K562 (cell line): ENCODE data around the gene DEGS1. TPM values are rescaled to one million over a fixed set of nuclear protein-coding genes. Genes with fewer than 3 reads are reported as not detected.

Experiments
- ATAC-seq: fragments of 200-7000 bp; cut with Tn5 transposase; 3 replicates; pipeline ENCODE4 v1.9.1; 2020; ENCODE audit warnings: moderate library complexity
- BruUV-seq: library from RNA; stranded (reverse); fragments of 400-500 nt; replicated peaks from 2 replicates; lab custom pipeline; 2021; lab: Mats Ljungman, UMichigan
- CTCF ChIA-PET: fragments of 300-600 bp; formaldehyde crosslinking; extraction: SDS; loops from one replicate; lab custom pipeline; 2021; ENCODE audit warnings: low intra/inter-chr PET ratio; lab: Yijun Ruan, JAX
- POLR2A ChIA-PET: fragments of 300-600, 350-650 bp; sonication (Branson Sonifier 250); formaldehyde crosslinking; extraction: SDS; loops from one replicate; lab custom pipeline; 2021; ENCODE audit warnings: antibody characterized with exemption, inconsistent platforms; lab: Yijun Ruan, JAX
- DNase-seq, 4 experiments: peaks; one replicate each; pipeline versions ENCODE4 v3.0.0 to v3.0.0-alpha.2; 2011 to 2018; ENCODE audit warnings: low spot score in 3 of 4, mixed read lengths in 3 of 4; ENCODE audit errors: extremely low read depth in 1 of 4
- FAIRE-seq: peaks from 2 replicates; lab custom pipeline; 2011; peaks lifted over from hg19 to GRCh38; lab: Jason Lieb, UNC
- H2AFZ ChIP-seq: 2 replicates; pipeline ENCODE4 v1.6.0; 2011; ENCODE audit warnings: low read depth, low read length, control low read depth, inconsistent platforms
- H3K27ac ChIP-seq: fragments of 200-600 bp; 3 replicates; pipeline ENCODE4 v1.8.0; 2011; ENCODE audit warnings: low read depth, mild to moderate bottlenecking, control low read depth, inconsistent platforms, low read length, moderate library complexity, mixed read lengths; ENCODE audit errors: extremely low read depth
- H3K27me3 ChIP-seq, 2 experiments: fragments of 300-600 bp in 1 of 2; 2 replicates in 1 of 2; 3 replicates in 1 of 2; pipeline versions ENCODE4 v1.6.0 to v1.8.0; 2011; ENCODE audit warnings: inconsistent platforms in 2 of 2, low read length in 2 of 2, mild to moderate bottlenecking in 1 of 2, mixed read lengths in 1 of 2, moderate library complexity in 1 of 2; ENCODE audit not compliant: control insufficient read depth in 2 of 2, insufficient read depth in 2 of 2
- H3K36me3 ChIP-seq: fragments of 300-600 bp; 3 replicates; pipeline ENCODE4 v1.8.0; 2011; ENCODE audit warnings: mild to moderate bottlenecking, low read length, inconsistent platforms; ENCODE audit not compliant: control insufficient read depth, insufficient read depth
- H3K4me1 ChIP-seq, 2 experiments: fragments of 200-600 bp in 1 of 2; replicated peaks in 1 of 2; 2 replicates in 1 of 2; 3 replicates in 1 of 2; pipeline versions ENCODE4 v1.5.1 to v1.8.0; 2011; ENCODE audit warnings: inconsistent platforms in 2 of 2, low read length in 2 of 2, mild to moderate bottlenecking in 1 of 2, mixed read lengths in 1 of 2, moderate library complexity in 1 of 2; ENCODE audit not compliant: control insufficient read depth in 2 of 2, insufficient read depth in 2 of 2
- H3K4me2 ChIP-seq: 2 replicates; pipeline ENCODE4 v1.6.1; 2011; ENCODE audit warnings: low read length, control low read depth, inconsistent platforms, mixed read lengths; ENCODE audit not compliant: insufficient read depth
- H3K4me3 ChIP-seq: fragments of 200-600 bp; sonication (generic), shearing (Covaris generic); 2 replicates; pipeline ENCODE4 v1.5.1; 2016; ENCODE audit warnings: control low read depth, inconsistent platforms
- H3K79me2 ChIP-seq: fragments of 200-600 bp; 3 replicates; pipeline ENCODE4 v1.8.0; 2011; ENCODE audit warnings: low read length, inconsistent platforms; ENCODE audit not compliant: control insufficient read depth, insufficient read depth
- H3K9ac ChIP-seq, 2 experiments: 2 replicates each; pipeline versions ENCODE4 v1.6.0 to v1.6.1; 2011; ENCODE audit warnings: low read depth in 2 of 2, low read length in 2 of 2, control low read depth in 1 of 2, inconsistent platforms in 1 of 2, mild to moderate bottlenecking in 1 of 2, mixed read lengths in 1 of 2; ENCODE audit not compliant: insufficient read depth in 1 of 2
- H3K9me1 ChIP-seq: one replicate; pipeline ENCODE4 v1.6.0; 2011; ENCODE audit warnings: inconsistent platforms, mild to moderate bottlenecking, low read length, moderate library complexity; ENCODE audit not compliant: control insufficient read depth, insufficient read depth
- H3K9me3 ChIP-seq: replicated peaks from 2 replicates; pipeline ENCODE4 v1.5.1; 2011; ENCODE audit warnings: low read depth, low read length, inconsistent platforms; ENCODE audit not compliant: control insufficient read depth, insufficient read depth
- H4K20me1 ChIP-seq: replicated peaks from 2 replicates; pipeline ENCODE4 v1.6.1; 2011; ENCODE audit warnings: low read length, inconsistent platforms, mixed read lengths; ENCODE audit not compliant: control insufficient read depth, insufficient read depth
- ADNP ChIP-seq: fragments of 200-800 bp; sonication (Bioruptor generic); IDR thresholded peaks from 2 replicates; pipeline ENCODE4 v1.6.1; 2016; ENCODE audit warnings: missing genetic modification characterization, missing compliant biosample characterization
- ATF2 ChIP-seq: sonication (generic); formaldehyde crosslinking; IDR thresholded peaks from 2 replicates; pipeline ENCODE4 v1.8.1; 2022; ENCODE audit warnings: missing genetic modification reagents
- CC2D1A ChIP-seq: fragments of 450-650 bp; IDR thresholded peaks from 2 replicates; pipeline ENCODE4 v1.6.1; 2017; ENCODE audit warnings: mild to moderate bottlenecking
- E4F1 ChIP-seq: fragments of 250-450 bp; sonication (Bioruptor Pico); IDR thresholded peaks from 2 replicates; pipeline ENCODE4 v1.5.0; 2021; ENCODE audit warnings: mild to moderate bottlenecking, borderline replicate concordance
- ETS1 ChIP-seq: conservative IDR thresholded peaks from 2 replicates; pipeline ENCODE4 v1.6.1; 2011; ENCODE audit warnings: low read depth, mild to moderate bottlenecking, low read length; ENCODE audit not compliant: control insufficient read depth
- KDM1A ChIP-seq, 2 experiments: fragments of 450-650 bp; IDR thresholded peaks; 2 replicates each; pipeline ENCODE4 v1.6.1; 2016; ENCODE audit warnings: mild to moderate bottlenecking in 2 of 2
- MXD1 ChIP-seq: fragments of 250-450 bp; sonication (Bioruptor Pico); IDR thresholded peaks from 2 replicates; pipeline ENCODE4 v1.8.0; 2021; ENCODE audit warnings: borderline replicate concordance, mild to moderate bottlenecking, moderate library complexity; ENCODE audit not compliant: poor library complexity, severe bottlenecking
- MYNN ChIP-seq, 2 experiments: sonication (generic); formaldehyde crosslinking in 1 of 2; IDR thresholded peaks; 2 replicates each; pipeline versions ENCODE4 v1.5.0 to v1.6.1; 2016 to 2020; ENCODE audit warnings: antibody characterized with exemption in 1 of 2, missing genetic modification reagents in 1 of 2
- POLR2G ChIP-seq: fragments of 200-400 bp; formaldehyde crosslinking; IDR thresholded peaks from 2 replicates; pipeline ENCODE4 v1.6.1; 2017; ENCODE audit warnings: low read depth, mild to moderate bottlenecking, antibody characterized with exemption, low read length, moderate library complexity
- RBM25 ChIP-seq: fragments of 200-400 bp; formaldehyde crosslinking; IDR thresholded peaks from 2 replicates; pipeline ENCODE4 v1.6.1; 2018; ENCODE audit warnings: low read length, low read depth, moderate library complexity; ENCODE audit not compliant: severe bottlenecking
- ZNF146 ChIP-seq: IDR thresholded peaks from one replicate; pipeline ENCODE4 v1.6.1; 2018; ENCODE audit warnings: missing compliant biosample characterization; ENCODE audit not compliant: unreplicated experiment
- WGBS: fragments of 100-300 bp; shearing (Covaris generic); methylation state at CpG from one replicate; pipeline ENCODE4 v1.1.6; 2016; ENCODE audit warnings: low coverage, mixed read lengths; ENCODE audit not compliant: insufficient coverage; ENCODE audit errors: missing lambda C conversion rate; 5-methylcytosine and 5-hydroxymethylcytosine counted together
- in situ Hi-C: fragments of 300-500 bp; cut with MboI; formaldehyde crosslinking; loops from 4 replicates; pipeline ENCODE4 v1.15.0; 2018; ENCODE audit warnings: inconsistent platforms, mixed read lengths
- intact Hi-C: fragments of 100-400 bp; cut with micrococcal nuclease; formaldehyde crosslinking; loops from 2 replicates; pipeline ENCODE4 v1.14.2; 2022
- polyA plus RNA-seq, 8 experiments: library from polyadenylated mRNA; depleted of rRNA in 4 of 8; stranded (reverse) in 5 of 8; unstranded in 3 of 8; fragments of >200 nt; fragmentation: Nextera tagmentation in 2 of 8; fragmentation: Illumina TruSeq in 1 of 8; extraction: Ambion mirVana in 2 of 8; extraction: Trizol in 1 of 8; gene quantifications; 2 replicates each; pipeline versions ENCODE4 v1.2.1 to v1.2.3, GENCODE V29; 2011 to 2014; ENCODE audit warnings: inconsistent platforms in 1 of 8, missing spikeins in 1 of 8
- total RNA-seq, 7 experiments: library from RNA; depleted of rRNA in 6 of 7; stranded (reverse); fragments of >200 nt in 6 of 7; fragmentation: Illumina TruSeq in 2 of 7; extraction: Trizol in 2 of 7; gene quantifications; 2 replicates each; pipeline versions ENCODE4 v1.2.1 to v1.2.3, GENCODE V29; 2011 to 2021; ENCODE audit warnings: low replicate concordance in 1 of 7

DEGS1 gene
- total and polyA plus RNA-seq, 9 of the 15 experiments (the other 6 are each of a cell fraction or from before 2014, with no cell fraction given): 12.3 to 95.0 (median 38.8) TPM

- 0 out of 2 replicates have a peak, but pooled peaks have one; percentile 48 for TF ChIP-seq ETS1
Measured at GRCh38 chr1:224185208-224185607, 2.2 kb downstream of the DEGS1 start (continued).

GRCh38 chr1:224188286-224188685 lies 5.2 kb downstream of the DEGS1 start:
- peaks cover 9 to 22% of the 10 kb centered on the region in 2 experiments; a peak in 4 of 5 replicates for H3K4me1 ChIP-seq
- 0 out of 2 replicates have a peak, but pooled peaks cover 3% of the 10 kb centered on the region for H4K20me1 ChIP-seq
- ChIA-PET POLR2A (no interaction called here), CTCF (no interaction called here)
- intact Hi-C loops: no loop called here
- ATAC-seq (no peak), FAIRE-seq (no peak), DNase-seq (no peak)
- no peak overlapping the region for H3K4me2 ChIP-seq
- no peak overlapping the region for H3K4me3 ChIP-seq
- in situ Hi-C loops: no loop called here
- H2AFZ ChIP-seq: no peak overlapping the region
- no TSS peak for BruUV-seq
- no peaks in the 10 kb centered on the region for H3K27me3 ChIP-seq
- H3K27ac ChIP-seq: no peak overlapping the region
- no peak overlapping the region for H3K9ac ChIP-seq
- H3K36me3 ChIP-seq: peaks cover 58% of the 10 kb centered on the region
- no peaks in the 10 kb centered on the region; the same call in 1 of the 2 replicates for H3K9me3 ChIP-seq
- no peaks in the 10 kb centered on the region for H3K9me1 ChIP-seq
- TF ChIP-seq MXD1 (CRISPR knock-in tag): no peak
- TF ChIP-seq MYNN (IDR thresholded peaks at IDR 0.05): no peak
- TF ChIP-seq MYNN (CRISPR knock-in tag; IDR thresholded peaks at IDR 0.05): no peak
- TF ChIP-seq ATF2: no peak
- 0 out of 2 replicates have a peak, but pooled peaks have one; percentile 51 for TF ChIP-seq ADNP (tag)
- TF ChIP-seq E4F1 (CRISPR knock-in tag): no peak
- peak; percentile 76 for TF ChIP-seq ZNF146
- peak; percentile 57 for TF ChIP-seq RBM25
- TF ChIP-seq POLR2G: no peak
- TF ChIP-seq CC2D1A: no peak
- 0 out of 4 replicates have a peak, but pooled peaks of 1 of the 2 experiments have one; percentile 14 for TF ChIP-seq KDM1A (IDR thresholded peaks at IDR 0.05)
- H3K79me2 ChIP-seq: peaks cover 70% of the 10 kb centered on the region
- 98% methylated on average over 2 of the region's 2 CpGs for WGBS
